Esophagus squamous epithelium (tissue), 4 donors: ENCODE results near the gene ROR1.

Source experiments
- POLR2A ChIP-seq, 4 donors: fragments of 450-650 bp; IDR thresholded peaks; one replicate each; pipeline ENCODE4 v1.6.1; 2017; ENCODE audit warnings: antibody characterized with exemption in 4 of 4, mild to moderate bottlenecking in 4 of 4, moderate library complexity in 3 of 4
- TF ChIP-seq, protein P1 (sequence below), 6 experiments: fragments of 450-650 bp in 4 of 6; fragments of 200-600 bp in 2 of 6; sonication (generic) in 2 of 6; IDR thresholded peaks; one replicate each; pipeline ENCODE4 v1.5.1; 2016 to 2019; ENCODE audit warnings: antibody characterized with exemption in 6 of 6, mild to moderate bottlenecking in 4 of 6, moderate library complexity in 4 of 6

GRCh38 chr1:63984930-63985290 is 211.1 kb downstream of the ROR1 start:
- TF ChIP-seq, protein P1, sequence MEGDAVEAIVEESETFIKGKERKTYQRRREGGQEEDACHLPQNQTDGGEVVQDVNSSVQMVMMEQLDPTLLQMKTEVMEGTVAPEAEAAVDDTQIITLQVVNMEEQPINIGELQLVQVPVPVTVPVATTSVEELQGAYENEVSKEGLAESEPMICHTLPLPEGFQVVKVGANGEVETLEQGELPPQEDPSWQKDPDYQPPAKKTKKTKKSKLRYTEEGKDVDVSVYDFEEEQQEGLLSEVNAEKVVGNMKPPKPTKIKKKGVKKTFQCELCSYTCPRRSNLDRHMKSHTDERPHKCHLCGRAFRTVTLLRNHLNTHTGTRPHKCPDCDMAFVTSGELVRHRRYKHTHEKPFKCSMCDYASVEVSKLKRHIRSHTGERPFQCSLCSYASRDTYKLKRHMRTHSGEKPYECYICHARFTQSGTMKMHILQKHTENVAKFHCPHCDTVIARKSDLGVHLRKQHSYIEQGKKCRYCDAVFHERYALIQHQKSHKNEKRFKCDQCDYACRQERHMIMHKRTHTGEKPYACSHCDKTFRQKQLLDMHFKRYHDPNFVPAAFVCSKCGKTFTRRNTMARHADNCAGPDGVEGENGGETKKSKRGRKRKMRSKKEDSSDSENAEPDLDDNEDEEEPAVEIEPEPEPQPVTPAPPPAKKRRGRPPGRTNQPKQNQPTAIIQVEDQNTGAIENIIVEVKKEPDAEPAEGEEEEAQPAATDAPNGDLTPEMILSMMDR (IDR thresholded peaks at IDR 0.05): no peak
- TF ChIP-seq POLR2A (IDR thresholded peaks at IDR 0.05): no peak
